Stomach smooth muscle (tissue), 2 donors: Measurements from ENCODE around the gene GJB5.

Source experiments
- H3K27ac ChIP-seq: one replicate; pipeline ENCODE4 v1.7.0; 2013; ENCODE audit warnings: mild to moderate bottlenecking, low read length, inconsistent platforms
- H3K27me3 ChIP-seq, 2 donors: one replicate each; pipeline ENCODE4 v1.7.0; 2013; ENCODE audit warnings: low read length in 2 of 2; ENCODE audit not compliant: insufficient read depth in 2 of 2, control insufficient read depth in 1 of 2
- H3K36me3 ChIP-seq, 2 donors: one replicate each; pipeline ENCODE4 v1.7.0; 2013; ENCODE audit warnings: low read length in 2 of 2; ENCODE audit not compliant: control insufficient read depth in 2 of 2, insufficient read depth in 2 of 2
- H3K4me1 ChIP-seq: one replicate; pipeline ENCODE4 v1.7.0; 2013; ENCODE audit warnings: low read length; ENCODE audit not compliant: control insufficient read depth, insufficient read depth
- H3K4me3 ChIP-seq, 2 donors: one replicate each; pipeline ENCODE4 v1.7.0; 2013; ENCODE audit warnings: low read length in 2 of 2
- H3K9ac ChIP-seq, 2 donors: one replicate each; pipeline ENCODE4 v1.7.0; 2013; ENCODE audit warnings: low read length in 2 of 2, mild to moderate bottlenecking in 1 of 2
- H3K9me3 ChIP-seq, 2 donors: one replicate each; pipeline ENCODE4 v1.7.0; 2013; ENCODE audit warnings: low read length in 2 of 2; ENCODE audit not compliant: control insufficient read depth in 2 of 2
- donor health status: healthy.
- donor health status: Pancreatic carcinoma.

Gene GJB5

GRCh38 chr1:34774957-34775356, 20.1 kb downstream of the GJB5 start:
- Histone ChIP-seq H3K9me3 (no peaks in the 10 kb centered on the region), H3K36me3 (no peaks in the 10 kb centered on the region), H3K9ac (no peak overlapping the region), H3K27ac (no peak overlapping the region), H3K4me3 (no peak overlapping the region), H3K4me1 (no peaks in the 10 kb centered on the region), H3K27me3 (peaks cover 22 to 29% of the 10 kb centered on the region in 2 donors)

- Histone ChIP-seq H3K27ac (no peak overlapping the region), H3K4me1 (peaks cover 10% of the 10 kb centered on the region), H3K27me3 (peaks cover 40 to 41% of the 10 kb centered on the region in 2 donors), H3K36me3 (no peaks in the 10 kb centered on the region), H3K9ac (no peak overlapping the region), H3K4me3 (no peak overlapping the region), H3K9me3 (no peaks in the 10 kb centered on the region)
These were observed 22.1 kb downstream of the GJB5 start for GRCh38 chr1:34776911-34777310.

GRCh38 chr1:34777519-34778321, 22.9 kb downstream of the GJB5 start:
- Histone ChIP-seq H3K4me1 (peaks cover 10% of the 10 kb centered on the region), H3K4me3 (no peak overlapping the region), H3K27me3 (peaks cover 48 to 49% of the 10 kb centered on the region in 2 donors), H3K27ac (no peak overlapping the region), H3K9me3 (no peaks in the 10 kb centered on the region), H3K9ac (no peak overlapping the region), H3K36me3 (no peaks in the 10 kb centered on the region)

GRCh38 chr1:34778381-34778780, 23.5 kb downstream of the GJB5 start:
- no peaks in the 10 kb centered on the region for H3K36me3 ChIP-seq
- H3K4me1 ChIP-seq, result peaks cover 10% of the 10 kb centered on the region
- H3K4me3 ChIP-seq, result no peak overlapping the region
- peaks cover 50 to 56% of the 10 kb centered on the region in 2 donors for H3K27me3 ChIP-seq
- no peak overlapping the region for H3K27ac ChIP-seq
- no peaks in the 10 kb centered on the region for H3K9me3 ChIP-seq
- no peak overlapping the region for H3K9ac ChIP-seq

- Histone ChIP-seq H3K27ac (no peak overlapping the region), H3K27me3 (peaks cover 52 to 57% of the 10 kb centered on the region in 2 donors), H3K4me1 (peaks cover 10% of the 10 kb centered on the region), H3K4me3 (no peak overlapping the region), H3K9me3 (no peaks in the 10 kb centered on the region), H3K9ac (no peak overlapping the region), H3K36me3 (no peaks in the 10 kb centered on the region)
These were observed 24.2 kb downstream of the GJB5 start for GRCh38 chr1:34779005-34779404.

GRCh38 chr1:34779526-34779925, 24.7 kb downstream of the GJB5 start:
- H3K27me3 ChIP-seq, result peaks cover 48 to 57% of the 10 kb centered on the region in 2 donors
- H3K36me3 ChIP-seq, result no peaks in the 10 kb centered on the region
- H3K9ac ChIP-seq, result no peak overlapping the region
- H3K27ac ChIP-seq, result no peak overlapping the region
- H3K4me1 ChIP-seq, result peaks cover 10% of the 10 kb centered on the region
- H3K9me3 ChIP-seq, result no peaks in the 10 kb centered on the region
- H3K4me3 ChIP-seq, result no peak overlapping the region

- no peak overlapping the region for H3K4me3 ChIP-seq
- H3K9ac ChIP-seq, result no peak overlapping the region
- no peak overlapping the region for H3K27ac ChIP-seq
- no peaks in the 10 kb centered on the region for H3K36me3 ChIP-seq
- no peaks in the 10 kb centered on the region for H3K9me3 ChIP-seq
- peaks cover 46 to 57% of the 10 kb centered on the region in 2 donors for H3K27me3 ChIP-seq
- peaks cover 10% of the 10 kb centered on the region for H3K4me1 ChIP-seq
These were observed 25.1 kb downstream of the GJB5 start for GRCh38 chr1:34779962-34780361.

GRCh38 chr1:34780528-34780927, 25.7 kb downstream of the GJB5 start:
- Histone ChIP-seq H3K9me3 (no peaks in the 10 kb centered on the region), H3K4me1 (peaks cover 10% of the 10 kb centered on the region), H3K9ac (no peak overlapping the region), H3K4me3 (no peak overlapping the region), H3K27ac (no peak overlapping the region), H3K27me3 (peaks cover 45 to 57% of the 10 kb centered on the region in 2 donors), H3K36me3 (no peaks in the 10 kb centered on the region)

- Histone ChIP-seq H3K4me3 (peak within 1 kb of the TSS; percentile 20 to 58), H3K9ac (no peak within 1 kb of the TSS), H3K9me3 (no peaks in the 10 kb centered on the region), H3K4me1 (peaks cover 10% of the 10 kb centered on the region), H3K27ac (no peak within 1 kb of the TSS), H3K27me3 (peaks cover 45 to 57% of the 10 kb centered on the region in 2 donors), H3K36me3 (no peaks in the 10 kb centered on the region)
These were observed 26.4 kb downstream of the GJB5 start, which contains the start of gene GJB3 for GRCh38 chr1:34781071-34781843. Gene GJB3 (plus strand): TSS chr1:34781214. CDS start chr1:34784763, 3,549 bp downstream.

GRCh38 chr1:34781844-34782391, 27.1 kb downstream of the GJB5 start:
- no peaks in the 10 kb centered on the region for H3K9me3 ChIP-seq
- H3K27ac ChIP-seq, result no peak overlapping the region
- H3K36me3 ChIP-seq, result no peaks in the 10 kb centered on the region
- no peak overlapping the region for H3K9ac ChIP-seq
- peak overlapping the region in 1 of 2 donors; percentile 58 for H3K4me3 ChIP-seq
- H3K27me3 ChIP-seq, result peaks cover 43 to 52% of the 10 kb centered on the region in 2 donors
- H3K4me1 ChIP-seq, result peaks cover 10% of the 10 kb centered on the region
